22Rv1 (cell line): ENCODE data around the gene OBP2B.

Experiments used
- ZFX ChIP-seq: fragments of 450-650 bp; IDR thresholded peaks from 2 replicates; pipeline ENCODE4 v1.6.1; 2017; ENCODE audit warnings: antibody characterized with exemption, borderline replicate concordance
- TF ChIP-seq, protein P1 (sequence below): fragments of 450-650 bp; IDR thresholded peaks from 2 replicates; pipeline ENCODE4 v1.5.1; 2017; ENCODE audit warnings: mild to moderate bottlenecking

DNA sequence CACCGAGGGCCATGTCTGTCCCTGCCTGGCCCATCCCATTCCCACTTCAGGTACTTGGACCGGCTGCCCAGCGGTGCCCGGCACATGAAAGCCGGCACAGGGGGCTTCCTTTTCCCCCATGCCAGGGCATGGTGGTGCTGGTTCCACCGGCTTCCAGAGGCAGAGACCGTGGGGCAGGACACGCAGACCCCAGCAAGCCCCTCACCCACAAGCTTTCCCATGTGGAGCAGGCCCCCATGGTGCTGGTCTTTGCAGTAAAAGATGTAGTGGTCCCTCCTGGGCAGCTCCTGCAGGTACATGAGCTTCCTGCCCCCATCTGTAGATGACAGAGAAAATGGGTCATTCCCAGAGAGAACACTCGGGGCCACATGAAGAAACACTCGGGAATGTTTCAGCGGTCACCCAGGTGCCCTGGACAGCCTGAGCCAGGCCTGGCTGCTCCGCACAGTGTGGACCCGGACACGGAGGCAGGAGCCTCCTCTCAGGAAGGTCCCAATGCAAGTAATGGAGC is 2.0 kb downstream of the OBP2B start:
- TF ChIP-seq, protein P1, sequence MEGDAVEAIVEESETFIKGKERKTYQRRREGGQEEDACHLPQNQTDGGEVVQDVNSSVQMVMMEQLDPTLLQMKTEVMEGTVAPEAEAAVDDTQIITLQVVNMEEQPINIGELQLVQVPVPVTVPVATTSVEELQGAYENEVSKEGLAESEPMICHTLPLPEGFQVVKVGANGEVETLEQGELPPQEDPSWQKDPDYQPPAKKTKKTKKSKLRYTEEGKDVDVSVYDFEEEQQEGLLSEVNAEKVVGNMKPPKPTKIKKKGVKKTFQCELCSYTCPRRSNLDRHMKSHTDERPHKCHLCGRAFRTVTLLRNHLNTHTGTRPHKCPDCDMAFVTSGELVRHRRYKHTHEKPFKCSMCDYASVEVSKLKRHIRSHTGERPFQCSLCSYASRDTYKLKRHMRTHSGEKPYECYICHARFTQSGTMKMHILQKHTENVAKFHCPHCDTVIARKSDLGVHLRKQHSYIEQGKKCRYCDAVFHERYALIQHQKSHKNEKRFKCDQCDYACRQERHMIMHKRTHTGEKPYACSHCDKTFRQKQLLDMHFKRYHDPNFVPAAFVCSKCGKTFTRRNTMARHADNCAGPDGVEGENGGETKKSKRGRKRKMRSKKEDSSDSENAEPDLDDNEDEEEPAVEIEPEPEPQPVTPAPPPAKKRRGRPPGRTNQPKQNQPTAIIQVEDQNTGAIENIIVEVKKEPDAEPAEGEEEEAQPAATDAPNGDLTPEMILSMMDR = no peak
- TF ChIP-seq ZFX = no peak
